Progenitor cell of endocrine pancreas (in vitro differentiated cells): ENCODE measurements around the gene AGPAT1. TPM values are rescaled to one million over a fixed set of nuclear protein-coding genes. Genes with fewer than 3 reads are reported as not detected.

Source experiments
- DNase-seq: peaks from one replicate; pipeline ENCODE4 v3.0.0; 2021; ENCODE audit warnings: low spot score; ENCODE audit not compliant: unreplicated experiment
- H3K27ac Mint-ChIP-seq: 2 replicates; pipeline ENCODE4 v1.8.0; 2021; ENCODE audit warnings: mild to moderate bottlenecking, moderate library complexity, mixed read lengths
- H3K27me3 Mint-ChIP-seq: 2 replicates; pipeline ENCODE4 v1.8.0; 2021; ENCODE audit warnings: mixed read lengths
- H3K36me3 Mint-ChIP-seq: 2 replicates; pipeline ENCODE4 v1.8.0; 2022; ENCODE audit warnings: mixed read lengths; ENCODE audit not compliant: insufficient read depth
- H3K4me1 Mint-ChIP-seq: 2 replicates; pipeline ENCODE4 v1.8.0; 2021; ENCODE audit warnings: low read depth, mixed read lengths
- H3K4me3 Mint-ChIP-seq: 2 replicates; pipeline ENCODE4 v1.8.0; 2021; ENCODE audit warnings: low read depth, mild to moderate bottlenecking, moderate library complexity, mixed read lengths
- H3K9me3 Mint-ChIP-seq: 2 replicates; pipeline ENCODE4 v1.8.0; 2021; ENCODE audit warnings: low read depth, mixed read lengths
- total RNA-seq: library from RNA; stranded (reverse); gene quantifications from 2 replicates; pipeline ENCODE4 v1.2.1, GENCODE V29; 2021
- TF ChIP-seq, protein P1 (sequence below): fragments of 200-600 bp; sonication (generic); IDR thresholded peaks from one replicate; pipeline ENCODE4 v1.5.0; 2021; ENCODE audit warnings: antibody characterized with exemption, mild to moderate bottlenecking; ENCODE audit not compliant: unreplicated experiment

Gene AGPAT1
- total RNA-seq, 1 donor from 2014 or later, result 102 TPM

DNA sequence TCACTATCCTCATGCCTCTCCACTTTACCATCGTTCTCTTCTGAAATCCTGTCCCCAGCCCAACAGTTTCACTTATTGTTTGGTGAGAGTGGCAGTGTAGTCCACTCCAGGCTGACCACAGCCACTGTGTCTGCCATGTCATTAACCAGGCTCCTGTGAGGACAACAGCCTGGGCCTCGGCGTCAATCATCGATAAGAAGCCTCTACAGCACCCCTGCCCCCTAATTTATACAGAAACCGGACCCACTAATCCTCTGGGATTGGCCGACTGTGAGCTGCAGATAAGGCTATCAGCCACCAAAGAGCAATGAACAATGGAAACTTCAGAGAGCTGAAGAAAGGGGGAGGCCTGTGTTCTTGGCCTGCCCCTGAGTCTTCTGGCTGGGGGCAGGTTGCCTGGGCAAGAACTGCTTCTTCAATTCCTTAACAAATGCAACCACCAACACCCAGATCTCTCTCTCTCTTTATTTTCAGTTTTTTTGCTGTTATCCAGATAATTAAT is 8.1 kb downstream of the AGPAT1 start:
- Mint-ChIP-seq H3K27me3 (no peaks in the 10 kb centered on the region), H3K4me3 (peak overlapping the region; percentile 41), H3K36me3 (peaks cover 39% of the 10 kb centered on the region), H3K4me1 (peaks cover 38% of the 10 kb centered on the region), H3K9me3 (no peaks in the 10 kb centered on the region), H3K27ac (peak overlapping the region; percentile 96)
- no peak for DNase-seq
- TF ChIP-seq, protein P1, sequence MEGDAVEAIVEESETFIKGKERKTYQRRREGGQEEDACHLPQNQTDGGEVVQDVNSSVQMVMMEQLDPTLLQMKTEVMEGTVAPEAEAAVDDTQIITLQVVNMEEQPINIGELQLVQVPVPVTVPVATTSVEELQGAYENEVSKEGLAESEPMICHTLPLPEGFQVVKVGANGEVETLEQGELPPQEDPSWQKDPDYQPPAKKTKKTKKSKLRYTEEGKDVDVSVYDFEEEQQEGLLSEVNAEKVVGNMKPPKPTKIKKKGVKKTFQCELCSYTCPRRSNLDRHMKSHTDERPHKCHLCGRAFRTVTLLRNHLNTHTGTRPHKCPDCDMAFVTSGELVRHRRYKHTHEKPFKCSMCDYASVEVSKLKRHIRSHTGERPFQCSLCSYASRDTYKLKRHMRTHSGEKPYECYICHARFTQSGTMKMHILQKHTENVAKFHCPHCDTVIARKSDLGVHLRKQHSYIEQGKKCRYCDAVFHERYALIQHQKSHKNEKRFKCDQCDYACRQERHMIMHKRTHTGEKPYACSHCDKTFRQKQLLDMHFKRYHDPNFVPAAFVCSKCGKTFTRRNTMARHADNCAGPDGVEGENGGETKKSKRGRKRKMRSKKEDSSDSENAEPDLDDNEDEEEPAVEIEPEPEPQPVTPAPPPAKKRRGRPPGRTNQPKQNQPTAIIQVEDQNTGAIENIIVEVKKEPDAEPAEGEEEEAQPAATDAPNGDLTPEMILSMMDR, result no peak

DNA sequence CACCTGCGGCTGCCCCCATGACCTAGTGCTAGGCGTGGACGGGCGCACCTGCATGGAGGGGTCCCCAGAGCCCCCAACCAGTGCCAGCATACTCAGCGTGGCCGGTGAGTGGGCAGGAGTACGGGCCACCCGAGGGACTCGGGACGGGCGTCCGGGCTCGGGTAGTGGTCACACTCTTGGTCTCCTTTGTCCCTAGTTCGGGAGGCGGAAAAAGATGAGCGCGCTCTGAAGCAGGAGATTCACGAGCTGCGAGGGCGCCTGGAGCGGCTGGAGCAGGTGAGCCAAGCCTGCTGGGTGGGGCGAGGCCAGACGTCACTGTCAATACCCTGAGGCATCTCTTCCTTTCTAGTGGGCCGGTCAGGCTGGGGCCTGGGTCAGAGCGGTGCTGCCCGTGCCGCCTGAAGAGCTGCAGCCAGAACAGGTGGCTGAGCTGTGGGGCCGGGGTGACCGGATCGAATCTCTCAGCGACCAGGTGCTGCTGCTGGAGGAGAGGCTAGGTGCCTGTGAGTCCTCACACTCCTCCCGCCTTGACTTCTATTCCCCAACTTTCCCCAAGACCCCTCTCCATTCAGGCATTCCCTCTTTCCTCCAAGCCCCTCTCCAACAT is 8.6 kb downstream of the AGPAT1 start:
- Mint-ChIP-seq H3K27me3 (no peaks in the 10 kb centered on the region), H3K27ac (peak overlapping the region; percentile 96), H3K4me3 (peak overlapping the region; percentile 41), H3K9me3 (no peaks in the 10 kb centered on the region), H3K36me3 (peaks cover 44% of the 10 kb centered on the region), H3K4me1 (peaks cover 35% of the 10 kb centered on the region)
- TF ChIP-seq, protein P1, result no peak
- DNase-seq, result no peak

DNA sequence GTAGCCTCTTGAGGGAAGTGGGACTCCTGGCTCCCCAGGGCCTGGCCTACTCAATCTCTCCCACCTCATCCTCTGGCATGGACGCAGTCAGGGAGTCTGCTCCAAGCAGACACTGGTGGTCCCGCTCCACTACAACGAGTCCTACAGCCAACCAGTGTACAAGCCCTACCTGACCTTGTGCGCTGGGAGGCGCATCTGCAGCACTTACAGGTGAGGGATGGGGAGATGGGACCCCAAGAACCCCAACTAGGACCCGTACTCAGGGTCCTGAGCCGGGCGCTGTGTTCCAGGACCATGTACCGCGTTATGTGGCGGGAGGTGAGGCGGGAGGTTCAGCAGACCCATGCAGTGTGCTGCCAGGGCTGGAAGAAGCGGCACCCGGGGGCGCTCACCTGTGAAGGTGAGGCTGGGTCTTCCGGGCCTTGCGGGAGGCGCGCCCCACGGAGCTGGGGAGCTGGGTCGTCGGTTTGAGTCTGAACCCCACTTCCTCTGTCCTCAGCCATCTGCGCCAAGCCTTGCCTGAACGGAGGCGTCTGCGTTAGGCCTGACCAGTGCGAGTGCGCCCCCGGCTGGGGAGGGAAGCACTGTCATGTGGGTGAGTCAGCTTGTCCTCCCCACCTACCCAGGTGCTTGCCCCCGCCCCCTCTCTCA is 9.3 kb downstream of the AGPAT1 start:
- Mint-ChIP-seq H3K4me3 (no peak overlapping the region), H3K27ac (peak overlapping the region; percentile 96), H3K27me3 (no peaks in the 10 kb centered on the region), H3K9me3 (no peaks in the 10 kb centered on the region), H3K36me3 (peaks cover 47% of the 10 kb centered on the region), H3K4me1 (peaks cover 35% of the 10 kb centered on the region)
- TF ChIP-seq, protein P1, result no peak
- DNase-seq, result no peak

DNA sequence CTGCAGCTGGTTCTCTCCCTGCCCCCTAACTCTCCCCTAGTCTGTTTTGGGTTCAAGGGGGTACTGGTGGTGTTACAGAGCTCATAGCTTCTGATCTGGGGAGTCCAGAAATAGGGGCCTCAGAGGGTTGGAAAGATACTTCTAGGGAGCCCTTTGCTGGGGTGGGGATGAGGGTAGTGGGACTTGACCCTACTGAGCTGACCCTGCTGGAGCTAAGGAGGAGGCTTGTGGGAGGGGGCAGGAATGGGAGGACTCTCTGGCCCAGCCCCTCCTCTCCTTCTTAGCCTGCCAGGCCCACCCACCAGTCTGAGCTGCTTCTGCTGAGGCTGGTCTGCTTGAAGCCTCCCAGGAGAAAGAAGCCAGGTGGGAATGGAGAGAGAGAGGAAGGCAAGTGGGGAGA is 11.6 kb downstream of the AGPAT1 start, which contains the start of gene EGFL8:
Gene EGFL8, plus strand, starts transcription at position 301 of the 400 bp plus-strand sequence. CDS start 1,571 bp downstream, outside the sequence.
- Mint-ChIP-seq H3K4me1 (peaks cover 28% of the 10 kb centered on the region), H3K27ac (peak within 1 kb of the TSS; percentile 74), H3K27me3 (no peaks in the 10 kb centered on the region), H3K9me3 (no peaks in the 10 kb centered on the region), H3K4me3 (no peak within 1 kb of the TSS), H3K36me3 (peaks cover 28% of the 10 kb centered on the region)
- no peak for DNase-seq
- TF ChIP-seq, protein P1, result no peak

DNA sequence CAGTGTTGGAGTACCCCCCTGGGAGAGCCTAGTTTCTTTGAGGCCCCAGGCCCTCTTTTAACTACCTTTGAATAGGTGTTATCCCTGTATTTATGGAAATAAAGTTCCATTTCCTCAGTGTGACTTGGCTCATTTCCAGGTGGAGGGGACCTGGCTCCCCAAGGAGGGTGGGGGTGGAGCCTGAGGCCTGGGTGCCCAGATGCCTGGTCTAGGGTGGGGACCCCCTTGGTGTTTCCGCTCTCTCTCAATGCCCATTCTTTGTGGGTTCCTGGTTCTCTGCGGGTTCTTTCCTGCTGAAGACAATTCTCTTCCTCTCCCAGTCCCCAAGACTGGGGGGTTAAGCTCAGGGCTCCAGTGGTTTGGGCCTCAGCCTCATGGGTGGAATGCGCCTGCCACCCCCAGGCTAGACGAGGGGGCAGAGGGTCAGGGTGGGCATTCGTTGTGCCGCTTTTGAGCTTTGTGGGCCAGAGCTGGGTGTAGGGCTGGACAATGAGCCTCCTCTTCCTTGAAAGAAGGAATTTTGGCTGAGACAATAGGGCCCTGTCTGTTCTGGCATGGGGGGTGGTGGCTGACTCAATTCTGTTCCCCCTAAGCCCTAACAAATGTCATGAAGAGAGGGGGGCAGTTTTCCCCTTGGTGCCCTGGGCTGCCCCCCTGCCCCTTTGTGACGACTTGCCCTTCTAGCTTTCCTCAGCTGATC is 12.2 kb downstream of the AGPAT1 start:
- Mint-ChIP-seq H3K9me3 (no peaks in the 10 kb centered on the region), H3K27ac (no peak overlapping the region), H3K36me3 (peaks cover 25% of the 10 kb centered on the region), H3K4me3 (no peak overlapping the region), H3K4me1 (peaks cover 24% of the 10 kb centered on the region), H3K27me3 (no peaks in the 10 kb centered on the region)
- TF ChIP-seq, protein P1, result no peak
- no peak for DNase-seq
